ENCODE results near the gene CFB. TPM values are rescaled to one million over a fixed set of nuclear protein-coding genes. Genes with fewer than 3 reads are reported as not detected.

Gene CFB
- polyA plus RNA-seq, 1 of the 3 experiments (the other 2 are of a cell fraction) = 42.1 TPM

DNA sequence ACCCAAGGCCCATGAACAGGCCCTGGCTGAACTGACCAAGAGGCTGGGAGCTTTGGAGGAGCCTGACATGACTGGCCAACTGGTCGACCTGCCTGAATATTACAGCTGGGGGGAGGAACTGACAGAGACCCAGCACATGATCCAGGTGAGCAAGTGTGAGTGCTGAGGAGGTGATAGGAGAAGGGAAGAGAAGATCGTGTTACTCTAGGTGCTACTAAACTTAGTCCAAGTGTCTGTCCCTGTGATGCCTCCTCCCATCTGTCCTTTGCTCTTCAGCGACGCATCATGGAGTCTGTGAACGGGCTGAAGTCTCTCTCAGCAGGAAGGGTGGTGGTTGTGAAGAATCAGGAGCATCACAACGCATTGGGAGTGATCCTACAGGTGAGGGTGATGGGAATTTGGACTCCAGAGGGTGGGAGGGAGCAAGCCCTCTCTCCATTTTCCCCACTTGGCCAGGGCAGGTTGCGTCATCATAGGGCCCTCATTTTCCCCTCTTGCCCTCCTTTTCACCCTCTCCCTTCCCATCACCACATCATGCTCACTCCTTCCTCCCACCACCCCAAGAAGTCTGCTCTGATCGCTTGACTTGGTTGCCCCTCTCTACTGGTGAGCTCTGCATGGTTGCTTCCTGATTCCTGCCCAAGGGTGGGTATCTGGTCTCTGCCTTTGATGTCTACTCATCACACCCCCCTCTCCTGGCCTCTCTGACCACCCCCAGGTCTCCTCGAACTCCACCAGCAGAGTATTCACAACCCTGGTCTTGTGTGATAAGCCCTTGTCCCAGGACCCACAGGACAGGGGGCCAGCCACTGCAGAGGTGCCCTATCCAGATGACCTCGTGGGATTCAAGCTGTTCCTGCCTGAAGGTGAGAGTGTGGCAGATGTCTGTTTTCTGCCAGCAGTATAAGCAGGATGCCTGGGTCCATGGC is 21.4 kb downstream of the CFB start:
- Histone ChIP-seq H3K27me3 (ENCODE audit: insufficient read depth) (no peaks in the 10 kb centered on the region), H3K4me1 (ENCODE audit: control insufficient read depth in 1 of 2, insufficient read depth in 2 of 2, low read depth in 1 of 2, low read length in 1 of 2) (peaks cover 5 to 18% of the 10 kb centered on the region in 2 experiments; a peak in 1 of 4 replicates), H3K9me2 (no peaks in the 10 kb centered on the region), H2AFZ (ENCODE audit: low read depth) (no peak overlapping the region), H3K4me3 (ENCODE audit: low read depth in 2 of 2, low read length in 1 of 2) (no peak overlapping the region), H3K9me3 (no peaks in the 10 kb centered on the region), H3K79me2 (ENCODE audit: insufficient read depth) (peaks cover 15% of the 10 kb centered on the region; the same call in 1 of the 2 replicates), H3K36me3 (replicated peaks in 1 of 2; ENCODE audit: control insufficient read depth in 1 of 2, insufficient read depth in 2 of 2, low read length in 1 of 2) (peaks cover 25 to 75% of the 10 kb centered on the region in 2 experiments), H4K20me1 (ENCODE audit: insufficient read depth) (no peaks in the 10 kb centered on the region), H3F3A (replicated peaks; ENCODE audit: insufficient read depth) (peaks cover 10% of the 10 kb centered on the region), H3K9ac (no peak overlapping the region), H3K27ac (ENCODE audit: low read depth in 2 of 2, low read length in 1 of 2) (no peak overlapping the region), H3K4me2 (no peak overlapping the region)
- DNase-seq = no peak
- ChIA-PET CTCF (interaction anchor here (5.1 kb wide), 1 partner anchor 15 kb away, joined by 29 read pairs; no protein-coding TSS in a partner anchor), POLR2A (interaction anchor here (1.0 to 3.8 kb wide), 2 partner anchors 8 to 172 kb away, joined by 3 to 20 read pairs; partner anchors contain the start of genes NELFE, SKIC2 and VARS1)
- TF ChIP-seq JUND (IDR thresholded peaks at IDR 0.05) (no peak), TEAD4 (IDR thresholded peaks at IDR 0.05; ENCODE audit: borderline replicate concordance, insufficient read depth) (no peak), RCOR1 (IDR thresholded peaks at IDR 0.05; ENCODE audit: low read length) (no peak), POLR2AphosphoS5 (IDR thresholded peaks at IDR 0.05; ENCODE audit: low read depth, low read length) (no peak), FOSL2 (IDR thresholded peaks at IDR 0.05; ENCODE audit: borderline replicate concordance, low read depth) (no peak), FOXM1 (IDR thresholded peaks at IDR 0.05; ENCODE audit: low read depth) (no peak), CHD2 (IDR thresholded peaks at IDR 0.05; ENCODE audit: low read length, partially characterized antibody) (no peak)
- TF ChIP-seq, protein P1, sequence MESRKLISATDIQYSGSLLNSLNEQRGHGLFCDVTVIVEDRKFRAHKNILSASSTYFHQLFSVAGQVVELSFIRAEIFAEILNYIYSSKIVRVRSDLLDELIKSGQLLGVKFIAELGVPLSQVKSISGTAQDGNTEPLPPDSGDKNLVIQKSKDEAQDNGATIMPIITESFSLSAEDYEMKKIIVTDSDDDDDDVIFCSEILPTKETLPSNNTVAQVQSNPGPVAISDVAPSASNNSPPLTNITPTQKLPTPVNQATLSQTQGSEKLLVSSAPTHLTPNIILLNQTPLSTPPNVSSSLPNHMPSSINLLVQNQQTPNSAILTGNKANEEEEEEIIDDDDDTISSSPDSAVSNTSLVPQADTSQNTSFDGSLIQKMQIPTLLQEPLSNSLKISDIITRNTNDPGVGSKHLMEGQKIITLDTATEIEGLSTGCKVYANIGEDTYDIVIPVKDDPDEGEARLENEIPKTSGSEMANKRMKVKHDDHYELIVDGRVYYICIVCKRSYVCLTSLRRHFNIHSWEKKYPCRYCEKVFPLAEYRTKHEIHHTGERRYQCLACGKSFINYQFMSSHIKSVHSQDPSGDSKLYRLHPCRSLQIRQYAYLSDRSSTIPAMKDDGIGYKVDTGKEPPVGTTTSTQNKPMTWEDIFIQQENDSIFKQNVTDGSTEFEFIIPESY (IDR thresholded peaks at IDR 0.05; ENCODE audit: borderline replicate concordance, low read depth) = no peak
- TF ChIP-seq, protein P2, sequence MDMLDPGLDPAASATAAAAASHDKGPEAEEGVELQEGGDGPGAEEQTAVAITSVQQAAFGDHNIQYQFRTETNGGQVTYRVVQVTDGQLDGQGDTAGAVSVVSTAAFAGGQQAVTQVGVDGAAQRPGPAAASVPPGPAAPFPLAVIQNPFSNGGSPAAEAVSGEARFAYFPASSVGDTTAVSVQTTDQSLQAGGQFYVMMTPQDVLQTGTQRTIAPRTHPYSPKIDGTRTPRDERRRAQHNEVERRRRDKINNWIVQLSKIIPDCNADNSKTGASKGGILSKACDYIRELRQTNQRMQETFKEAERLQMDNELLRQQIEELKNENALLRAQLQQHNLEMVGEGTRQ (IDR thresholded peaks at IDR 0.05; ENCODE audit: borderline replicate concordance, low read depth, low read length) = no peak
- 88% methylated on average over 9 of the region's 10 CpGs for WGBS (ENCODE audit: low lambda C conversion rate)

- no peak overlapping the region for H3K4me2 ChIP-seq
- ChIA-PET CTCF (interaction anchor here (5.1 to 5.2 kb wide), 2 partner anchors 9 to 16 kb away, joined by 19 to 29 read pairs; partner anchors contain the start of genes NELFE and SKIC2), POLR2A (interaction anchor here (1.0 to 3.8 kb wide), 2 partner anchors 9 to 172 kb away, joined by 3 to 20 read pairs; partner anchors contain the start of genes NELFE, SKIC2 and VARS1)
- peaks cover 25 to 68% of the 10 kb centered on the region in 2 experiments for H3K36me3 ChIP-seq (replicated peaks in 1 of 2; ENCODE audit: control insufficient read depth in 1 of 2, insufficient read depth in 2 of 2, low read length in 1 of 2)
- no peak for DNase-seq
- H3K79me2 ChIP-seq (ENCODE audit: insufficient read depth) = peaks cover 22% of the 10 kb centered on the region
- H3K4me3 ChIP-seq (ENCODE audit: low read depth in 2 of 2, low read length in 1 of 2) = no peak overlapping the region
- H2AFZ ChIP-seq (ENCODE audit: low read depth) = no peak overlapping the region
- H3K9me3 ChIP-seq = no peaks in the 10 kb centered on the region
- H3F3A ChIP-seq (replicated peaks; ENCODE audit: insufficient read depth) = peaks cover 10% of the 10 kb centered on the region
- no peak overlapping the region for H3K9ac ChIP-seq
- WGBS (ENCODE audit: low lambda C conversion rate) = 100% methylated on average over 3 of the region's 3 CpGs
- no peaks in the 10 kb centered on the region for H4K20me1 ChIP-seq (ENCODE audit: insufficient read depth)
- no peak overlapping the region for H3K27ac ChIP-seq (ENCODE audit: low read depth in 2 of 2, low read length in 1 of 2)
- no peaks in the 10 kb centered on the region for H3K27me3 ChIP-seq (ENCODE audit: insufficient read depth)
- H3K4me1 ChIP-seq (ENCODE audit: control insufficient read depth in 1 of 2, insufficient read depth in 2 of 2, low read depth in 1 of 2, low read length in 1 of 2) = peaks cover 5 to 21% of the 10 kb centered on the region in 2 experiments; a peak in 1 of 4 replicates
- no peaks in the 10 kb centered on the region for H3K9me2 ChIP-seq
- TF ChIP-seq MEF2A (IDR thresholded peaks at IDR 0.05; ENCODE audit: borderline replicate concordance, low read depth) (no peak), POLR2AphosphoS5 (IDR thresholded peaks at IDR 0.05; ENCODE audit: low read depth, low read length) (no peak), SIN3A (IDR thresholded peaks at IDR 0.05; ENCODE audit: borderline replicate concordance, low read depth, low read length) (no peak), EP300 (IDR thresholded peaks at IDR 0.05; ENCODE audit: borderline replicate concordance in 1 of 2, low read depth in 1 of 2, low read length in 1 of 2) (no peak), TEAD4 (IDR thresholded peaks at IDR 0.05; ENCODE audit: borderline replicate concordance, insufficient read depth) (no peak), RXRA (IDR thresholded peaks at IDR 0.05; ENCODE audit: borderline replicate concordance, low read depth) (no peak), USF1 (IDR thresholded peaks at IDR 0.05; ENCODE audit: borderline replicate concordance, low read depth) (no peak), NRF1 (IDR thresholded peaks at IDR 0.05; ENCODE audit: low read depth, low read length) (no peak), ELF1 (IDR thresholded peaks at IDR 0.05) (no peak), IRF3 (IDR thresholded peaks at IDR 0.05; ENCODE audit: low read depth, low read length) (no peak)
- TF ChIP-seq, protein P2 (IDR thresholded peaks at IDR 0.05; ENCODE audit: borderline replicate concordance, low read depth, low read length) = no peak
Measured at GRCh38 chr6:31967926-31968320, 22.0 kb downstream of the CFB start.
